ENCODE results near the gene CAMTA1.

The CAMTA1 gene

DNA sequence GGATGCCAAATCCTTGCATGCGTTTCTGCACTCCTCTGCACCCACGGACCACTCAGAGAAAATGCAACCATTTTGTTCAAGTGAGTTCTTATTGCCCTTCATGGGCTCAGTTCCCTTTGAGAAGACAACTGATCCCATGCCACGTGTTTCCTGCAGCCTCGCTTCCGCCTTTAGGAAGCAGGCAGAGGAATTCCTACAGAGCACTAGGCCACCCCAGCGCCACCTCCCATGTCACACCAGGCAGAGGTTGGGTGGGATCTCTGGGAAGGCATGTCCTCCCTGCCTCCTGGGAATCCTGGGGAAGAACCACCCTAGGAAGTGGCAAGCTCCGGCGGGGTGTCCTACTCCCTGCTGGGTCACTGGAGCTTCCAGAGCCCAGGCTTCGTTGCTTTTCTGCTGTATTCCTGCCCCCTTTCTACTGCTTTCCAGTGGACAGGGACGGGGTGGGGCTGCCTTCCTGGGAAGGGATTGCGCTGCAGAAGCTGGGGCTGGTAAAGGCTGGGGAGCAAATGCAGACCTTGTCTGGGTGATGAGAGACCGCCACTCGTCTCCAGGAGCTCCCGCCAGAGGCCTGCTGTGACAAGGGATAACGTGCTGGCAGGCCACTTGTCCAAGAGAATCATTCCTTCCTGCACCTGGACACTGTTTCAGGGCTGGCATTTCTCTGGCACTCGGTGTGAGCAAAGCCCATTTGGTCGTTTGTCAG lies 507.6 kb downstream of the CAMTA1 start:
- H3K9ac ChIP-seq (ENCODE audit: low read length): no peak overlapping the region
- no peak overlapping the region for H3K4me3 ChIP-seq (ENCODE audit: insufficient read depth, low read length, poor library complexity, severe bottlenecking)
- no peaks in the 10 kb centered on the region for H3K9me2 ChIP-seq (replicated peaks; ENCODE audit: insufficient read depth, low read length)
- H4K20me1 ChIP-seq (ENCODE audit: low read depth, low read length): no peaks in the 10 kb centered on the region
- no peaks in the 10 kb centered on the region for H3K79me2 ChIP-seq (ENCODE audit: insufficient read depth, low read length)
- H3K27ac ChIP-seq (ENCODE audit: low read depth, low read length): no peak overlapping the region
- H3K9me3 ChIP-seq (ENCODE audit: insufficient read depth, low read length): no peaks in the 10 kb centered on the region
- no peak overlapping the region for H2AFZ ChIP-seq (ENCODE audit: low read depth, low read length, severe bottlenecking)
- no peaks in the 10 kb centered on the region for H3K36me3 ChIP-seq (ENCODE audit: low read length)
- no peak overlapping the region for H3K4me2 ChIP-seq (ENCODE audit: low read depth, low read length, poor library complexity, severe bottlenecking)
- TF ChIP-seq, protein P1, sequence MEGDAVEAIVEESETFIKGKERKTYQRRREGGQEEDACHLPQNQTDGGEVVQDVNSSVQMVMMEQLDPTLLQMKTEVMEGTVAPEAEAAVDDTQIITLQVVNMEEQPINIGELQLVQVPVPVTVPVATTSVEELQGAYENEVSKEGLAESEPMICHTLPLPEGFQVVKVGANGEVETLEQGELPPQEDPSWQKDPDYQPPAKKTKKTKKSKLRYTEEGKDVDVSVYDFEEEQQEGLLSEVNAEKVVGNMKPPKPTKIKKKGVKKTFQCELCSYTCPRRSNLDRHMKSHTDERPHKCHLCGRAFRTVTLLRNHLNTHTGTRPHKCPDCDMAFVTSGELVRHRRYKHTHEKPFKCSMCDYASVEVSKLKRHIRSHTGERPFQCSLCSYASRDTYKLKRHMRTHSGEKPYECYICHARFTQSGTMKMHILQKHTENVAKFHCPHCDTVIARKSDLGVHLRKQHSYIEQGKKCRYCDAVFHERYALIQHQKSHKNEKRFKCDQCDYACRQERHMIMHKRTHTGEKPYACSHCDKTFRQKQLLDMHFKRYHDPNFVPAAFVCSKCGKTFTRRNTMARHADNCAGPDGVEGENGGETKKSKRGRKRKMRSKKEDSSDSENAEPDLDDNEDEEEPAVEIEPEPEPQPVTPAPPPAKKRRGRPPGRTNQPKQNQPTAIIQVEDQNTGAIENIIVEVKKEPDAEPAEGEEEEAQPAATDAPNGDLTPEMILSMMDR (IDR thresholded peaks at IDR 0.05; ENCODE audit: insufficient read depth, low read length, poor library complexity, severe bottlenecking): no peak
- no peak for TF ChIP-seq EZH2phosphoT487 (conservative IDR thresholded peaks at IDR 0.05; ENCODE audit: low read length)
- no peaks in the 10 kb centered on the region for H3K27me3 ChIP-seq (ENCODE audit: low read length)
- no peaks in the 10 kb centered on the region for H3F3A ChIP-seq (ENCODE audit: insufficient read depth)

DNA sequence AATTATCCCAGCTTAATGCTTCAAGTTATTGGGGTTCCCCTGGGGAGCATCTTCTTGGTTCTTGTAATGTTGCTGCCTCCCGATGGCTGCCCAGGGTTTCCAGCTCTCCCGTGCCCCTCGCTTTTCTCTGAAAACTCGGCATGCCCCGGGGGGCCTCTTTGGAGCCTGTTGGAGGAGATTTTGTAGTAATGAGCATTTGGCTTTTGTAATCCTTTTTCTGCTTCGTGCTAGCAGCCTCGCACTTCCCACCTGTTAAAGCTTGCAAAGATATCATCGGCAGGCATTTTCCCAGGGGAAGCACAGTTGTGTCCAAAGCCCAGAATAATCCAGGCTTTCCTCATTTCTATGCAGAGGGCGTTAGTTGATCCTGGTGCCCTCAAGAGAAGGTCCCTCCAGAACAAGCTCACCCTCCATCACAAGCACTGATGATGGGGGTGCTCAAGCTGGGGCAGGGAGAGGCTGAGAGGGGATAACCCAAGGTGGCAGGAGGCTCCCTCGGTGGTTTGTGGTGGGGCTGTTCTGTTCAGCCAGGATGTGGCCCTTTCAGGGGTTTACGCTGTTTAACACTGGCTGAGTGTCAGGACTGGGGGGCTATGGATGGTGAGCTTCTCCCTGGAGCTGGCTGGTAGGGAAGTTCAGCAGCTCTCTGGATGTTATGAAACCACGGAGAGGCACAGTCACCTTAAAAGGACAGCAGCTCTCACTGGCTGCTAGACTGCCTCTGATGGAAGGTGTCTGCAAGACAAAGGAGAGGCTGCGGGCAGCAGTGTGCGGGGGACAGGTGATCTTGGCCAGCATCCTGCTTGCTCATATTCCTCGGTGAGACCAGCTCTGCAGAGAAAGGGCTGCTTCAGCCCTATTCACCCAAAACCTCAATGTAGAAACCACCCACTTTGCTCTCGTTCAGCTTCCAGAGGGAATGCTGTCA lies 508.7 kb downstream of the CAMTA1 start:
- TF ChIP-seq, protein P1 (IDR thresholded peaks at IDR 0.05; ENCODE audit: insufficient read depth, low read length, poor library complexity, severe bottlenecking): no peak
- TF ChIP-seq EZH2phosphoT487 (conservative IDR thresholded peaks at IDR 0.05; ENCODE audit: low read length): no peak

DNA sequence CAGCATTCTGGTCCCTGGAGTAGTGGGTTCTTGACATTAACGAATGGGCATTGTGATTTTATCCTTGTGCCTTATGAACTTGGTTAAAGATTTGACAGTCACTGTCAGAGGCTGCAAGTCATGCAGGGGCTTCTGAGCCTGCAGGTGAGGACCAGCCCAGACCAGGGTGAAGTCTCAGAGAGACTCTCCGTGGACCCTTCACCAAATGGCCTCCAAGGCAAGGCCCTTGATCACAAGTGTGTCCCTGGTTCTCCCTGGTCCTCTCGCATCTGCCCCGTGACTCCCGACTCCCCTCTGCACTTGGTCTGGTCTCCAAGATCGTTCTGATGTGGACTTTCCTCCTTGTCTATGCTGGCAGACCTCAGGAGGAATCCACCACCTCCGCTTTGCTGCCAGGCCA lies 509.4 kb downstream of the CAMTA1 start:
- Histone ChIP-seq H3K36me3 (ENCODE audit: low read length) (no peaks in the 10 kb centered on the region), H3K9ac (ENCODE audit: low read length) (no peak overlapping the region), H3K9me2 (replicated peaks; ENCODE audit: insufficient read depth, low read length) (no peaks in the 10 kb centered on the region), H2AFZ (ENCODE audit: low read depth, low read length, severe bottlenecking) (no peak overlapping the region), H3K4me2 (ENCODE audit: low read depth, low read length, poor library complexity, severe bottlenecking) (no peak overlapping the region), H3K9me3 (ENCODE audit: insufficient read depth, low read length) (no peaks in the 10 kb centered on the region), H3K4me3 (ENCODE audit: insufficient read depth, low read length, poor library complexity, severe bottlenecking) (no peak overlapping the region), H3F3A (ENCODE audit: insufficient read depth) (no peaks in the 10 kb centered on the region), H3K27me3 (ENCODE audit: low read length) (no peaks in the 10 kb centered on the region), H4K20me1 (ENCODE audit: low read depth, low read length) (no peaks in the 10 kb centered on the region), H3K79me2 (ENCODE audit: insufficient read depth, low read length) (no peaks in the 10 kb centered on the region), H3K27ac (ENCODE audit: low read depth, low read length) (no peak overlapping the region)
- TF ChIP-seq EZH2phosphoT487 (conservative IDR thresholded peaks at IDR 0.05; ENCODE audit: low read length): no peak
- TF ChIP-seq, protein P1 (IDR thresholded peaks at IDR 0.05; ENCODE audit: insufficient read depth, low read length, poor library complexity, severe bottlenecking): no peak

More for the DNA sequence above, 508.7 kb downstream of the CAMTA1 start:
- Histone ChIP-seq H3K36me3 (ENCODE audit: low read length) (no peaks in the 10 kb centered on the region), H3K9ac (ENCODE audit: low read length) (no peak overlapping the region), H3K27ac (ENCODE audit: low read depth, low read length) (no peak overlapping the region), H3K9me2 (replicated peaks; ENCODE audit: insufficient read depth, low read length) (no peaks in the 10 kb centered on the region), H3K9me3 (ENCODE audit: insufficient read depth, low read length) (no peaks in the 10 kb centered on the region), H4K20me1 (ENCODE audit: low read depth, low read length) (no peaks in the 10 kb centered on the region), H3K4me2 (ENCODE audit: low read depth, low read length, poor library complexity, severe bottlenecking) (no peak overlapping the region), H3K79me2 (ENCODE audit: insufficient read depth, low read length) (no peaks in the 10 kb centered on the region), H2AFZ (ENCODE audit: low read depth, low read length, severe bottlenecking) (no peak overlapping the region), H3F3A (ENCODE audit: insufficient read depth) (no peaks in the 10 kb centered on the region), H3K27me3 (ENCODE audit: low read length) (no peaks in the 10 kb centered on the region), H3K4me3 (ENCODE audit: insufficient read depth, low read length, poor library complexity, severe bottlenecking) (no peak overlapping the region)

All from SU-DHL-6 (cell line).